Measurements from ENCODE around the gene RAMP1.
"Not testable (repeated sequence)": the region's sequence is repeated elsewhere in the genome, so short reads cannot be mapped to it uniquely, and the experiment has no call there.

The RAMP1 gene

GRCh38 chr2:237863689-237864443 is 4.4 kb downstream of the RAMP1 start:
- DNase-seq, result no peak

GRCh38 chr2:237864444-237864931 is 5.1 kb downstream of the RAMP1 start:
- DNase-seq, result no peak

GRCh38 chr2:237864940-237865622 is 5.7 kb downstream of the RAMP1 start:
- DNase-seq, result no peak

- no peak for DNase-seq
Observed at GRCh38 chr2:237865623-237866041, 6.2 kb downstream of the RAMP1 start.

GRCh38 chr2:237866101-237866621 is 6.7 kb downstream of the RAMP1 start:
- DNase-seq, result no peak

GRCh38 chr2:237867465-237867864 is 8.0 kb downstream of the RAMP1 start:
- DNase-seq, result no peak

GRCh38 chr2:237868074-237868473 is 8.7 kb downstream of the RAMP1 start:
- not testable (repeated sequence) for DNase-seq

GRCh38 chr2:237868631-237869342 is 9.4 kb downstream of the RAMP1 start:
- no peak for DNase-seq

- DNase-seq, result no peak
Observed at GRCh38 chr2:237869343-237870102, 10.1 kb downstream of the RAMP1 start.

- no peak for DNase-seq
Observed at GRCh38 chr2:237870126-237870525, 10.7 kb downstream of the RAMP1 start.

GRCh38 chr2:237870754-237871651 is 11.6 kb downstream of the RAMP1 start:
- DNase-seq, result no peak

- no peak for DNase-seq
Observed at GRCh38 chr2:237872178-237872887, 12.9 kb downstream of the RAMP1 start.

GRCh38 chr2:237873421-237873831 is 14.0 kb downstream of the RAMP1 start:
- no peak for DNase-seq

- no peak for DNase-seq
Observed at GRCh38 chr2:237873897-237874551, 14.6 kb downstream of the RAMP1 start.

- DNase-seq, result no peak
Observed at GRCh38 chr2:237874585-237875161, 15.2 kb downstream of the RAMP1 start.

- no peak for DNase-seq
Observed at GRCh38 chr2:237875256-237876060, 16.0 kb downstream of the RAMP1 start.

GRCh38 chr2:237876061-237876526 is 16.7 kb downstream of the RAMP1 start:
- DNase-seq, result no peak

- no peak for DNase-seq
Observed at GRCh38 chr2:237876532-237876931, 17.1 kb downstream of the RAMP1 start.

Data from effector CD4-positive, alpha-beta T cell (primary cell).